ENCODE data around the gene RYK. TPM values are rescaled to one million over a fixed set of nuclear protein-coding genes. Genes with fewer than 3 reads are reported as not detected.

RYK gene
- total RNA-seq, 6 experiments from 2014 or later = 46.0 to 54.2 (median 49.9) TPM

GRCh38 chr3:134216851-134217250, 33.8 kb downstream of the RYK start:
- H3K4me3 Mint-ChIP-seq = no peak overlapping the region
- H3K36me3 Mint-ChIP-seq (ENCODE audit: low read depth) = no peaks in the 10 kb centered on the region
- H3K27me3 Mint-ChIP-seq (ENCODE audit: insufficient read depth) = no peaks in the 10 kb centered on the region
- no peak for DNase-seq
- H3K4me1 Mint-ChIP-seq (ENCODE audit: low read depth) = peaks cover 18% of the 10 kb centered on the region
- no peak overlapping the region for H3K27ac Mint-ChIP-seq
- no peaks in the 10 kb centered on the region for H3K9me3 Mint-ChIP-seq
- TF ChIP-seq CTCF (IDR thresholded peaks at IDR 0.05) = no peak

- H3K27me3 Mint-ChIP-seq (ENCODE audit: insufficient read depth) = no peaks in the 10 kb centered on the region
- H3K36me3 Mint-ChIP-seq (ENCODE audit: low read depth) = no peaks in the 10 kb centered on the region
- peaks cover 22% of the 10 kb centered on the region for H3K4me1 Mint-ChIP-seq (ENCODE audit: low read depth)
- H3K4me3 Mint-ChIP-seq = no peak overlapping the region
- no peak for TF ChIP-seq CTCF (IDR thresholded peaks at IDR 0.05)
- no peaks in the 10 kb centered on the region for H3K9me3 Mint-ChIP-seq
- H3K27ac Mint-ChIP-seq = no peak overlapping the region
- no peak for DNase-seq
These were observed 34.4 kb downstream of the RYK start for GRCh38 chr3:134216191-134216764.

- Mint-ChIP-seq H3K36me3 (ENCODE audit: low read depth) (no peaks in the 10 kb centered on the region; the same call in 1 of the 2 replicates), H3K4me3 (no peak overlapping the region), H3K9me3 (no peaks in the 10 kb centered on the region), H3K27ac (no peak overlapping the region), H3K27me3 (ENCODE audit: insufficient read depth) (no peaks in the 10 kb centered on the region), H3K4me1 (ENCODE audit: low read depth) (peaks cover 22% of the 10 kb centered on the region)
- no peak for TF ChIP-seq CTCF (IDR thresholded peaks at IDR 0.05)
- no peak for DNase-seq
These were observed 36.4 kb downstream of the RYK start for GRCh38 chr3:134214239-134214638.

- peak; percentile 63 for DNase-seq
- no peaks in the 10 kb centered on the region for H3K27me3 Mint-ChIP-seq (ENCODE audit: insufficient read depth)
- peak overlapping the region; percentile 21; the same call in 1 of the 2 replicates for H3K27ac Mint-ChIP-seq
- H3K36me3 Mint-ChIP-seq (ENCODE audit: low read depth) = no peaks in the 10 kb centered on the region; the same call in 1 of the 2 replicates
- TF ChIP-seq CTCF (IDR thresholded peaks at IDR 0.05) = peak; percentile 100
- no peak overlapping the region for H3K4me3 Mint-ChIP-seq
- H3K9me3 Mint-ChIP-seq = no peaks in the 10 kb centered on the region
- peaks cover 22% of the 10 kb centered on the region for H3K4me1 Mint-ChIP-seq (ENCODE audit: low read depth)
These were observed 37.5 kb downstream of the RYK start for GRCh38 chr3:134212967-134213665.

GRCh38 chr3:134211797-134212196, 38.9 kb downstream of the RYK start:
- DNase-seq = peak; percentile 46

More at GRCh38 chr3:134211797-134212196, 38.9 kb downstream of the RYK start:
- H3K4me1 Mint-ChIP-seq (ENCODE audit: low read depth) = peaks cover 22% of the 10 kb centered on the region
- TF ChIP-seq CTCF (IDR thresholded peaks at IDR 0.05) = peak; percentile 82
- H3K4me3 Mint-ChIP-seq = no peak overlapping the region
- H3K27me3 Mint-ChIP-seq (ENCODE audit: insufficient read depth) = no peaks in the 10 kb centered on the region
- H3K9me3 Mint-ChIP-seq = no peaks in the 10 kb centered on the region
- no peak overlapping the region for H3K27ac Mint-ChIP-seq
- H3K36me3 Mint-ChIP-seq (ENCODE audit: low read depth) = peaks cover under 1% of the 10 kb centered on the region; the same call in 1 of the 2 replicates
